Stimulated activated CD4-positive, alpha-beta T cell treated with anti-CD3 and anti-CD28 coated beads, Interleukin-1b, Interleukin-23, amount 100 ng/mL, for 1 hour (primary cell): Measurements from ENCODE around the gene CD22.
"Not testable (repeated sequence)": the region's sequence is repeated elsewhere in the genome, so short reads cannot be mapped to it uniquely, and the experiment has no call there.

Experiments used
- DNase-seq, 2 donors: peaks; one replicate each; pipeline ENCODE4 v3.0.0-alpha.2; 2020; ENCODE audit warnings: low read depth in 2 of 2

The CD22 gene

DNA sequence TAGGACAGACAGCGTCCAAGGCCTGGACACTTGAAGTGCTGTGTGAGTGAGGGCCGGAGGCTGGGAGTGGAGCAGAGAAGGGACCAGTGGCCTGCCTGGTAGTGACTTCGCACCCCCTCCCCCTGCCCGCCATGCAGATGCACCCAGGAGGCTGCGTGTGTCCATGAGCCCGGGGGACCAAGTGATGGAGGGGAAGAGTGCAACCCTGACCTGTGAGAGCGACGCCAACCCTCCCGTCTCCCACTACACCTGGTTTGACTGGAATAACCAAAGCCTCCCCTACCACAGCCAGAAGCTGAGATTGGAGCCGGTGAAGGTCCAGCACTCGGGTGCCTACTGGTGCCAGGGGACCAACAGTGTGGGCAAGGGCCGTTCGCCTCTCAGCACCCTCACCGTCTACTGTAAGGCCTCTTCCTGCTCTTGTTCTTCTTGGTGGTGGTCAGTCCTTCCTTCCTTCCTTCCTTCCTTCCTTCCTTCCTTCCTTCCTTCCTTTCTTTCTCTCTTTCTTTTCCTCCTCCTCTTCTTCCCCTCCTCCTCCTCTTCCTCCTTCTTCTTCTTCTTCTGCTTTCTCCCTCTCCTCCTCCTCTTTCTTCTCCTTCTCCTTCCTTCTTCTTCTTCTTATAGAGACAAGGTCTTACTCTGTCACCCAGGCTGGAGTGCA, 12.7 kb downstream of the CD22 start:
- DNase-seq = no peak

DNA sequence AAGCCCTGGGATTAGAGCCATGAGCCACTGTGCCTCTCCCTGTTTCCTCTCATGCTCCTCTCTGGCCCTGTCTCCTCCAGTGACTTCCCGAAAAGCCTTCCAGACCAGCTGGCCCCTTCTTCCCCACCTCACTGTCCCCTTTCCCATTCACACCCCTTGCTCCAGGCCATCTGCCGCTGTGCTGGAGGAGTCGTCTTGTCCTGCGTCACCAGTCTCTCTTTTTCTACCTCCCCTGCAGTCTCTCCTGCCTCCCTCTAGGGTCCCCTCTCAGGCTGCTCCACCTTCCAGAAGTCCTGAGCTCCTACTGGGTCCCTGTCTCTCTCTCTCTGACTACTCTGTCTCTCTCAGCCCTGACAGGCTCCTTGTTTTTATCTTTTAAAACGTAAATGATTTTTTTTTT, 13.4 kb downstream of the CD22 start:
- no peak for DNase-seq

- no peak for DNase-seq
Measured at GRCh38 chr19:35344511-35345031, 15.6 kb downstream of the CD22 start.

DNA sequence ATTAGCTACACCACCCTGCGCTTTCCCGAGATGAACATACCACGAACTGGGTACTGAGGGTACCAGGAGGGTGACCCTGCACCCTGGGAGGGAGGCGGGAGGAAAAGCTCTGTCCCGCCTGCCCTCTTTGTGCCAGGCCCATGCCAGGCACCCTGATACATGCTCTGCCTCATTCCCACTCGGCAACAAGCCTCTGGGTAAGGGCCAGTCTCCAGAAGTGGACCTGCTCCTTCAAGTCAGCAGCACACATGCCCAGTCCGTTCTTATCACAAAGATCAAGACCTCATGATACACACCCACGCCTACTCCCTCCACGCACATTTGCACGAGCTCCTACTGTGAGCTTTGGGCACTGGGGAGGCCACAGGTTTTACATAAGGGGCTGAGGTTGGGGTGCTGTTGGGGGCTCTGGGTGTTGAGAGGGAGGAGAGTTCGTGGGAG, 16.7 kb downstream of the CD22 start:
- no peak for DNase-seq

- peak; percentile 50 to 53 for DNase-seq
Measured at GRCh38 chr19:35346193-35347052, 17.4 kb downstream of the CD22 start.

GRCh38 chr19:35347171-35347929, 18.4 kb downstream of the CD22 start, which contains the start of gene FFAR1:
Gene FFAR1, plus strand, starts transcription at chr19:35347902. Its CDS starts 3,650 bp downstream, at chr19:35351552.
- DNase-seq = no peak

DNA sequence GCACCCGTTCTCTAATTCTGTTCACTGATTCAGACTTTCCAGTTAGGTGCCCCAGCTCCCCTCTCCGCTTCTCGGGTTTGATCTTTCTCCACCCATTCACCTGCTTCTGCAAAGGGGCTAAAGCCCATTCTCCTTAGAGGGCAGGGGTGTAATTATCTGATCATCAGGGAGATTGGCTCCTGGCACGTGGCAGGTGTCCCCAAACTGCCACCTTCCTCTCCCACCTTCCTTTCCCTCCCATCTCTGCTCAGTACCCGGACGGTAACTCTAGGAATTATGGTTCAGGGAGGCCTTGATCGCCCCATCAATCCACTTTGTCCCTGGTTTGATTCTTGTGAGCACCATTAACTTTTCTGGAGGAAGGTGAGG, 18.9 kb downstream of the CD22 start:
- no peak for DNase-seq

- no peak for DNase-seq
Measured at GRCh38 chr19:35348911-35349611, 20.1 kb downstream of the CD22 start.

DNA sequence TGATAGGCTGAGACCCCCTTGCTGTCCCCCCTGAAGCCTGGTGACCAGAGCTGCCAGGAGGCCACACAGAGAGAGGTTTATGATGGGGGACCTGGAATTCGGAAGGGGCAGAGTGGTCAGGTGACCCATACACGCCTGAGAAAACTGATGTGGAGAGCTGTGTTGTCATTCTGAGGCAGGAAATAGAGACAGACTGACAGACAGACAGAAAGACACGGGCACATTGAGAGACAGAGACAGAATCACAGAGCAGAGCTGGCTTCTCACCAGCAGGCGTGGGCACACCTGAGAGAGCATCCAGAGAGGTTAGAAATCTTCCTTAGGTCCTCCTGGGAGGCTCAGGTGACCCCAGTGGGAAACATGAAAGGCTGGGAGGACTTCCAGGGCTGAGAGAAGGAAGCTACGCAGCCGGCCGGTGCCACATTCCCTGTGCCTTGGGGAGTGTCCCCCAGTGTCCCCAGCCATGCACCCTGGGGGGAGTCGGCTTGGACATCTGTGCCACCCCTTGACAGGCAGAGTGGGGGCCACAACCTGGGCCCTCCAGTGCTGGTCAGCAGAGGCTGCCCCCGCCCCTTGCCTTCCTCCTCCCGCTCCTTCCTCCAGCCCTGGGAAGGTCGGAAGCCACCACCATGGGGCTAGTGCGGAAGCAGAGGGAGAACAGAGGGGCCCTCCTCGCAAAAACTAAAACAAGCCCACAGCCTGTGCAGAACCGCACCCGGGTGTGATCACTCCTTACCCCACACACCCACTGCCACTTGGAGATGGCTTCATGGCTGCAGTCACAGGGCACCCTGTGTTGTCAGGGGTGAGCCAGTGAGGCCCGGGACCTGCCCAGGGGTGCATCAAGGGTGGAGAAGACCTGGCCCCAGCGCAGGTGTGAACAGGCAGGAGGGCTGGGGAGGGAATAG, 20.9 kb downstream of the CD22 start:
- no peak for DNase-seq

DNA sequence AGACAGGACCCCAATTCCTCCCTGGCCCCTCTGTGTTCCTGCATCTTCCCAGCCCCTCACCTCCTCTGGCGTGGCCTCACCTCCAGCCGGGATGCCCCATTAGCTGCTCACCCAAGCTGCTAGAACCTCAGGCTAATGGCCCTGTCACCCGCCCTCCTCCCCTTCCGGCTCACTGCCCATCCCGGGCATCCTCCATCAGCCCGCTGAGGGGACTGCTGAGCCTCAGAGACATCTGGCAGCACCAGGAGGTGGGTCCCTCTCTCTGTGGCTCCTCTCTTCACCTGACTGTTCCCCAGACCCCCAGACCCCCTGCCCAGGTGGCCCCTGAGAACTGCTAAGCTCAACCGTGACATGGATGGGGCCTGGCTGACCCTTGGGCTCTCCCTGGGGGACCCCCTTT, 21.6 kb downstream of the CD22 start:
- DNase-seq = no peak

DNA sequence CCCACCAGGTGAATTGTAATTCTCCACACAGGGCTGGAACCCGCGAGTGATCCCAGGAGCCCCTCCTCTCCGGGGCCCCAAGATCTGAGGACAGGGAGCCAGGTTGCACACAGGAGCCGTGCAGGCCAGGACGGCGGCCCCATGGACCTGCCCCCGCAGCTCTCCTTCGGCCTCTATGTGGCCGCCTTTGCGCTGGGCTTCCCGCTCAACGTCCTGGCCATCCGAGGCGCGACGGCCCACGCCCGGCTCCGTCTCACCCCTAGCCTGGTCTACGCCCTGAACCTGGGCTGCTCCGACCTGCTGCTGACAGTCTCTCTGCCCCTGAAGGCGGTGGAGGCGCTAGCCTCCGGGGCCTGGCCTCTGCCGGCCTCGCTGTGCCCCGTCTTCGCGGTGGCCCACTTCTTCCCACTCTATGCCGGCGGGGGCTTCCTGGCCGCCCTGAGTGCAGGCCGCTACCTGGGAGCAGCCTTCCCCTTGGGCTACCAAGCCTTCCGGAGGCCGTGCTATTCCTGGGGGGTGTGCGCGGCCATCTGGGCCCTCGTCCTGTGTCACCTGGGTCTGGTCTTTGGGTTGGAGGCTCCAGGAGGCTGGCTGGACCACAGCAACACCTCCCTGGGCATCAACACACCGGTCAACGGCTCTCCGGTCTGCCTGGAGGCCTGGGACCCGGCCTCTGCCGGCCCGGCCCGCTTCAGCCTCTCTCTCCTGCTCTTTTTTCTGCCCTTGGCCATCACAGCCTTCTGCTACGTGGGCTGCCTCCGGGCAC, 22.6 kb downstream of the CD22 start:
- DNase-seq = no peak

DNA sequence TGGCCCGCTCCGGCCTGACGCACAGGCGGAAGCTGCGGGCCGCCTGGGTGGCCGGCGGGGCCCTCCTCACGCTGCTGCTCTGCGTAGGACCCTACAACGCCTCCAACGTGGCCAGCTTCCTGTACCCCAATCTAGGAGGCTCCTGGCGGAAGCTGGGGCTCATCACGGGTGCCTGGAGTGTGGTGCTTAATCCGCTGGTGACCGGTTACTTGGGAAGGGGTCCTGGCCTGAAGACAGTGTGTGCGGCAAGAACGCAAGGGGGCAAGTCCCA, 23.1 kb downstream of the CD22 start:
- DNase-seq = no peak

GRCh38 chr19:35352448-35353304, 23.7 kb downstream of the CD22 start:
- DNase-seq = peak; percentile 44 to 46

- DNase-seq = no peak
Measured at GRCh38 chr19:35353635-35354034, 24.6 kb downstream of the CD22 start.

GRCh38 chr19:35354898-35355297, 25.9 kb downstream of the CD22 start:
- no peak for DNase-seq

DNA sequence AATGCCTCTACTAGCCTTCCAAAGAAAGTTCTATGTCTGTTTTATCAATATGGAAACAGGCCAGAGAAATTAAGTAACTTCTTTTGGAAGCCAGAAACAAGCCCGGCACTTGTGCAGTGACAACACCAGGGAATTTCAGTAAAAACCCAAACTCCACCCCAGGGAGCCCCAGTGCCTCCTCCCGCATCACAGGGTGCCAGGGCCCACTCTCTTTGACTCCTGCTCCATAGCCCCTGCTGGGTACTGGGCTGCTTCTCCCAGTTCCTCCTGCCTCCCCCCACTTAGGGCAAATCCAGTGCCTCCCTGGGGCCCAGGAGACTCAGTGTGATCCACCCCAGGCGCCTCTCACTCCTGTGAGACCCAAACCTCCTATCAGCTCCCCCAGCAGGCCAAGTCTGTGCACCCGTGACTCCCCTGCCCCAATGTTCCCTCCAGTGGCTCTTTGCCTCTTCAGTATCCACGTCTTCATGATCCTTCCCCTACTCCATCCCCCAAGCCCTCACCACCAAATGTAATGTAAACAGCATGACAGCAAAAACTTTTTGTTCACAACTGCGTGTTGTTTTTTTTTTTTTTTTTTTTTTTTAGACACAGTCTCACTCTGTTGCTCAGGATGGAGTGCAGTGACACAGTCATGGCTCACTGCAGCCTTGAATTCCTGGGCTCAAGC, 26.9 kb downstream of the CD22 start:
- no peak for DNase-seq

GRCh38 chr19:35357867-35358573, 29.0 kb downstream of the CD22 start, which contains the start of gene FFAR3:
Gene FFAR3, plus strand, starts transcription at chr19:35358460. Its CDS starts 431 bp downstream, at chr19:35358891.
- no peak for DNase-seq

- not testable (repeated sequence) for DNase-seq
Measured at GRCh38 chr19:35358834-35359233, 29.8 kb downstream of the CD22 start.
